Hepatocyte (in vitro differentiated cells): ENCODE data around the gene ARL13B. TPM values are rescaled to one million over a fixed set of nuclear protein-coding genes. Genes with fewer than 3 reads are reported as not detected.

Experiments used
- DNase-seq: peaks from one replicate; pipeline ENCODE4 v3.0.0-alpha.2; 2016; ENCODE audit warnings: low spot score
- H2AFZ ChIP-seq: fragments of 200-600 bp; sonication (generic); 2 replicates; pipeline ENCODE4 v1.6.0; 2016; ENCODE audit warnings: antibody characterized with exemption, mild to moderate bottlenecking
- H3K27ac ChIP-seq: fragments of 200-600 bp; sonication (generic); 2 replicates; pipeline ENCODE4 v1.5.1; 2016; ENCODE audit warnings: mild to moderate bottlenecking
- H3K27me3 ChIP-seq: fragments of 200-600 bp; sonication (generic); 2 replicates; pipeline ENCODE4 v1.6.1; 2016
- H3K36me3 ChIP-seq: fragments of 200-600 bp; sonication (generic); replicated peaks from 2 replicates; pipeline ENCODE4 v1.5.1; 2016; ENCODE audit warnings: low read depth; ENCODE audit not compliant: insufficient read depth
- H3K4me1 ChIP-seq: fragments of 200-600 bp; sonication (generic); 2 replicates; pipeline ENCODE4 v1.5.1; 2016; ENCODE audit warnings: mild to moderate bottlenecking, moderate library complexity; ENCODE audit not compliant: insufficient read depth
- H3K4me2 ChIP-seq: fragments of 200-600 bp; sonication (generic); 2 replicates; pipeline ENCODE4 v1.6.0; 2016
- H3K4me3 ChIP-seq: fragments of 200-600 bp; sonication (generic); 2 replicates; pipeline ENCODE4 v1.5.1; 2016; ENCODE audit warnings: mild to moderate bottlenecking
- H3K79me2 ChIP-seq: fragments of 200-600 bp; sonication (generic); 2 replicates; pipeline ENCODE4 v1.6.0; 2017; ENCODE audit warnings: mild to moderate bottlenecking
- H3K9me2 ChIP-seq: fragments of 200-600 bp; sonication (generic); replicated peaks from 2 replicates; pipeline ENCODE4 v1.6.0; 2017; ENCODE audit warnings: mild to moderate bottlenecking; ENCODE audit not compliant: insufficient read depth
- H3K9me3 ChIP-seq: fragments of 200-600 bp; sonication (generic); 2 replicates; pipeline ENCODE4 v1.5.1; 2016; ENCODE audit warnings: low read depth, mild to moderate bottlenecking
- H4K20me1 ChIP-seq: fragments of 200-600 bp; sonication (generic); 2 replicates; pipeline ENCODE4 v1.6.0; 2016; ENCODE audit warnings: mild to moderate bottlenecking; ENCODE audit not compliant: insufficient read depth, poor library complexity, severe bottlenecking
- CTCF ChIP-seq: fragments of 200-600 bp; sonication (generic); IDR thresholded peaks from 2 replicates; pipeline ENCODE4 v1.5.1; 2016; ENCODE audit warnings: antibody characterized with exemption, mild to moderate bottlenecking; ENCODE audit not compliant: poor library complexity
- EZH2 ChIP-seq: fragments of 200-600 bp; sonication (generic); IDR thresholded peaks from 2 replicates; pipeline ENCODE4 v1.6.1; 2016; ENCODE audit warnings: antibody characterized with exemption, mild to moderate bottlenecking, borderline replicate concordance
- EZH2phosphoT487 ChIP-seq: fragments of 200-600 bp; sonication (generic); IDR thresholded peaks from one replicate; pipeline ENCODE4 v1.6.1; 2018; ENCODE audit warnings: antibody characterized with exemption, mild to moderate bottlenecking, low read depth, moderate library complexity; ENCODE audit not compliant: unreplicated experiment, severe bottlenecking
- WGBS: methylation state at CpG from one replicate; pipeline ENCODE4 v1.1.6; 2016; ENCODE audit warnings: low lambda C conversion rate; ENCODE audit errors: missing lambda C conversion rate; 5-methylcytosine and 5-hydroxymethylcytosine counted together
- polyA plus RNA-seq: library from polyadenylated mRNA; unstranded; fragments of >200 nt; fragmentation: Nextera tagmentation; extraction: Ambion mirVana; gene quantifications from 2 replicates; pipeline ENCODE4 v1.2.1, GENCODE V29; 2016
- total RNA-seq: library from RNA; depleted of rRNA; stranded (reverse); fragments of >200 nt; gene quantifications from 2 replicates; pipeline ENCODE4 v1.2.3, GENCODE V29; 2014

Gene ARL13B
- total and polyA plus RNA-seq, 2 experiments from 2014 or later: 6.2 to 10.4 TPM

GRCh38 chr3:94009608-94010007, 29.7 kb downstream of the ARL13B start:
- H3K9me3 ChIP-seq: no peaks in the 10 kb centered on the region
- no peaks in the 10 kb centered on the region for H3K9me2 ChIP-seq
- H4K20me1 ChIP-seq: no peaks in the 10 kb centered on the region
- no peaks in the 10 kb centered on the region for H3K4me1 ChIP-seq
- WGBS: 95% methylated on average over 2 of the region's 2 CpGs
- DNase-seq: no peak
- no peak overlapping the region for H3K27ac ChIP-seq
- H3K36me3 ChIP-seq: no peaks in the 10 kb centered on the region
- H3K79me2 ChIP-seq: no peaks in the 10 kb centered on the region
- H3K4me3 ChIP-seq: no peak overlapping the region
- no peaks in the 10 kb centered on the region for H3K27me3 ChIP-seq
- TF ChIP-seq EZH2phosphoT487 (no peak), EZH2 (no peak), CTCF (no peak)
- H2AFZ ChIP-seq: no peak overlapping the region
- no peak overlapping the region for H3K4me2 ChIP-seq

- no peak overlapping the region for H2AFZ ChIP-seq
- no peak for DNase-seq
- no peaks in the 10 kb centered on the region for H3K27me3 ChIP-seq
- H4K20me1 ChIP-seq: no peaks in the 10 kb centered on the region
- H3K4me1 ChIP-seq: no peaks in the 10 kb centered on the region
- no peaks in the 10 kb centered on the region for H3K9me3 ChIP-seq
- H3K9me2 ChIP-seq: no peaks in the 10 kb centered on the region
- TF ChIP-seq CTCF (no peak), EZH2 (no peak), EZH2phosphoT487 (no peak)
- no peaks in the 10 kb centered on the region for H3K36me3 ChIP-seq
- no peak overlapping the region for H3K4me3 ChIP-seq
- H3K79me2 ChIP-seq: no peaks in the 10 kb centered on the region
- no peak overlapping the region for H3K4me2 ChIP-seq
- no peak overlapping the region for H3K27ac ChIP-seq
- WGBS: 84% methylated on average over 3 of the region's 3 CpGs
Measured at GRCh38 chr3:94011233-94011711, 31.3 kb downstream of the ARL13B start.

GRCh38 chr3:94012185-94012584, 32.2 kb downstream of the ARL13B start:
- H3K36me3 ChIP-seq: no peaks in the 10 kb centered on the region
- 81% methylated on average over 1 of the region's 1 CpG for WGBS
- no peak for DNase-seq
- H3K27ac ChIP-seq: no peak overlapping the region
- TF ChIP-seq CTCF: no peak
- TF ChIP-seq EZH2: no peak
- TF ChIP-seq EZH2phosphoT487: no peak
- no peaks in the 10 kb centered on the region for H3K27me3 ChIP-seq
- no peaks in the 10 kb centered on the region for H4K20me1 ChIP-seq
- no peak overlapping the region for H3K4me2 ChIP-seq
- H3K9me3 ChIP-seq: no peaks in the 10 kb centered on the region
- H3K4me1 ChIP-seq: no peaks in the 10 kb centered on the region
- H3K79me2 ChIP-seq: no peaks in the 10 kb centered on the region
- no peak overlapping the region for H3K4me3 ChIP-seq
- H2AFZ ChIP-seq: no peak overlapping the region
- no peaks in the 10 kb centered on the region for H3K9me2 ChIP-seq

GRCh38 chr3:94015025-94015424, 35.1 kb downstream of the ARL13B start:
- Histone ChIP-seq H3K9me3 (no peaks in the 10 kb centered on the region), H3K36me3 (no peaks in the 10 kb centered on the region), H3K4me2 (no peak overlapping the region), H3K4me1 (no peaks in the 10 kb centered on the region), H3K9me2 (no peaks in the 10 kb centered on the region), H2AFZ (no peak overlapping the region), H3K27me3 (no peaks in the 10 kb centered on the region), H3K27ac (no peak overlapping the region), H3K79me2 (no peaks in the 10 kb centered on the region), H4K20me1 (no peaks in the 10 kb centered on the region), H3K4me3 (no peak overlapping the region)
- TF ChIP-seq CTCF (no peak), EZH2 (no peak), EZH2phosphoT487 (no peak)
- WGBS: 79% methylated on average over 1 of the region's 1 CpG
- DNase-seq: no peak
